ENCODE results near the gene ZNF318.
A peak's percentile ranks its signal among the peaks of the same experiment; 100 is the strongest.
"Not testable (repeated sequence)": the region's sequence is repeated elsewhere in the genome, so short reads cannot be mapped to it uniquely, and the experiment has no call there.

ZNF318 gene

GRCh38 chr6:43368259-43369160 lies 937 bp downstream of the ZNF318 start:
- DNase-seq (ENCODE audit: insufficient read length, low spot score): peak; percentile 61
- no peak for TF ChIP-seq POLR2A (IDR thresholded peaks at IDR 0.05; ENCODE audit: low read depth, low read length)
- FAIRE-seq: no peak

- TF ChIP-seq POLR2A (IDR thresholded peaks at IDR 0.05; ENCODE audit: low read depth, low read length): no peak
- no peak for FAIRE-seq
Measured at GRCh38 chr6:43367245-43367984, 2.0 kb downstream of the ZNF318 start.

GRCh38 chr6:43361269-43361668 lies 8.2 kb downstream of the ZNF318 start:
- no peak for FAIRE-seq
- TF ChIP-seq POLR2A (IDR thresholded peaks at IDR 0.05; ENCODE audit: low read depth, low read length): no peak
- DNase-seq (ENCODE audit: insufficient read length, low spot score): no peak

More at GRCh38 chr6:43367245-43367984, 2.0 kb downstream of the ZNF318 start:
- no peak for DNase-seq (ENCODE audit: insufficient read length, low spot score)

DNA sequence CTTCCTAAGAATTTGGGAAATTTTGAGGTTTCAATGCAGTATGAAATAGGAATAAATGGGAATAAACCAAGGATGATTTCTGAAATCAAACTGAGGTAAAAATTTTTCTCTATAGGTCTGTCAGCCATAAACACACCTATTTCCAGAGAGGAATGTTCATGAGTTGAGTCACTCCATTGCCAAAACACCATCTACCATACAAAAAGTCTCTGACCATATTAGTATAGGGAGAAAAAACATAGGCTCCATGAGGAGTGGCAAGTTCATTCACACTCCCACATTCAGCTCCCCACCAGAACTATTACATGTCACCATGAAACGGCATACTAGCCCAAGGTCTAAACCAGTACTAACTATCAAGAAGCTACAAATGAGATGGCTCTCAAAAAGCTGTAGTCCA lies 9.6 kb downstream of the ZNF318 start:
- FAIRE-seq: no peak
- DNase-seq (ENCODE audit: insufficient read length, low spot score): no peak
- TF ChIP-seq POLR2A (IDR thresholded peaks at IDR 0.05; ENCODE audit: low read depth, low read length): no peak

- DNase-seq (ENCODE audit: insufficient read length, low spot score) (no peak), FAIRE-seq (no peak)
- TF ChIP-seq POLR2A (IDR thresholded peaks at IDR 0.05; ENCODE audit: low read depth, low read length): no peak
Measured at GRCh38 chr6:43359381-43359780, 10.1 kb downstream of the ZNF318 start.

DNA sequence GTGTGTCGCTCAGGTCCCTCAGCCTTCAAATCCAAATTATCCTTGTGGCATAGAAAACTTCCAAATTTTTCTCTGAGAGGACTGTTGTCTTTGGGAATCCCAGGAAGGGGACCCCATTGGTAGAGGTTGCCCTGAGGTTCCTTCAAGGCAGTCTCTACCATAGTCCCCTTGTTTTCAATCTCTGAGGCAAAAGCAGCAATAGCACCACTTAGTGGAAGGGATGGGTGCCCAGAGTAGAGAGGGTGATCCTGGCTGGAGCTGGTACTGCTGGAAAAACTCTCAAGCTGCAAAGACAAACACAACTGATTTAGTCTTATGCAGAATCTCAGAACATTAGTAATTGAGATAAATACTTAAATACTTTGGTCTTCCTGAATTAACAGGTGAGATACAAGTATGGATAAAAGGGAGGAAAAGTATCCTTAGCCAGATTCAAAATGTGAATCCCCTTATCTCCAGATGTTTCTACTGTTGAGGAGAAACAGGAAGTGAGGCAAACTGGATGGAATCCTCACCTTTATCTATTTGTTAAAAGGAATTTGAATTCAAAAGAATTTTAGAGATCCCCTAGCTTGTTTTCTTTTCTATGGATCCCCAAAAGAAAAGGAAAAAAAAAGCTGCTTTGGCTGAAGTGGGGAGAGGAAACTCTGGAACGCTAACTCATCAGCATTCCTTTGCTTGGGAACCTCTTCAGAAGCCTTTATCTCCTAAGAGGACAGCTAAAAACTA lies 13.4 kb downstream of the ZNF318 start:
- DNase-seq (ENCODE audit: insufficient read length, low spot score) (no peak), FAIRE-seq (no peak)
- no peak for TF ChIP-seq POLR2A (IDR thresholded peaks at IDR 0.05; ENCODE audit: low read depth, low read length)

GRCh38 chr6:43351951-43352350 lies 17.5 kb downstream of the ZNF318 start:
- not testable (repeated sequence) for DNase-seq (ENCODE audit: insufficient read length, low spot score); FAIRE-seq

DNA sequence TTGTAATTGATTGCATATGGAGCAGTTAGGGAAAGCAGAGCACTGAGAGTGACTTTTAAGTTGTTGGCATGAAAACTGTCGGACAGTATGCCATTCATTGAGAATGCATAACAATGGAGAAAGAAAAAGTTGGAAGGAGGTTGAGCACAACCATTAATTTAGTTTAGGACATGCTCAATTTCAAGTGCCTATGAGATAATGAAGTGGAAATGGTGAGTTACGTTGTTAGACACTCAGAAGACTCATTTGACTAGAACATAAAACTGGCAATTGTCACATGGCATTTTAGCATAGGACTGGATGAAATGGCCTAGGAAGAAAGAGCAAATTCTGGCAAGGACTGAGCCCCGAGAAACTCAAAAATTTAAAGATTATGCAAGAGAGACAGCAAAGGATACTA lies 22.0 kb downstream of the ZNF318 start:
- DNase-seq (ENCODE audit: insufficient read length, low spot score): no peak
- peak; percentile 6 for FAIRE-seq
- TF ChIP-seq POLR2A (IDR thresholded peaks at IDR 0.05; ENCODE audit: low read depth, low read length): no peak

DNA sequence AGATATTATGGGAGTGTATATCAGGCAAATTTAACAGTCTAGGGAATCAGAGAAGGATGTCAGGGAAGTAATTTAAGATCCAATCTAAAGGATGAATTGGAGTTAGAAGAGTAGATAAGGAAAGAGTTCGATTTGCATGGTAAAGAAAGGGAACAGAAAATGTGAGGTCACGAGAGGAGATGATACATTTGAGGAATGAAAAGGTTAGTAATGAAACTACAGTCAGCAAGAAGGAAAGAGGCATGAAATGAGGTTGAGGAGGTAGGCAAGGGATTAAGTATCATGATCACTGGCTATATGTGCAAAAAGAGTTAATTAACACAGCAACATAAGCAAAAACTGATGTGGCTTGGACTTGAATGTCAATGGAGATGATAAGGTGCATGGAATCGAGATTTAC lies 22.4 kb downstream of the ZNF318 start:
- no peak for TF ChIP-seq POLR2A (IDR thresholded peaks at IDR 0.05; ENCODE audit: low read depth, low read length)
- DNase-seq (ENCODE audit: insufficient read length, low spot score) (no peak), FAIRE-seq (no peak)

GRCh38 chr6:43346243-43346642 lies 23.2 kb downstream of the ZNF318 start:
- DNase-seq (ENCODE audit: insufficient read length, low spot score); FAIRE-seq: not testable (repeated sequence)

DNA sequence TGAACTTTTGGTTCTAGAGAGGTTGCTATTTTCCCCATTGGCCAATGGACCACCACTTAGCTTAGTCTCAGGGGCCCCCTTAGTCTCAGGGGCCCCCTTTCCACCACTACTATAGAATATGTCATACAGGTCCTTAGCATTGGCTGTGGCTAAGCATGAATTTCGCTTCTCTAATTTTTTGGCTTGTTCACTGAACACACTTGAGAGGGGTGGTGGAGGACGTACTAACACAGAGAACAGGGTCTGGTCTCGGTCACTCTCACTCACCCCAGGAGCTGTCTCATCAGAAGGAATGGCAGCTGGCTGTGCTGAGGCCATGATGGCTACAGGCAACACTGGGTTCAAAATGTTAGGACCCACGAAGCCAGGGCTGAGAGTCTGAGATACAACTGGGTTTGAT lies 30.3 kb downstream of the ZNF318 start:
- no peak for TF ChIP-seq POLR2A (IDR thresholded peaks at IDR 0.05; ENCODE audit: low read depth, low read length)
- no peak for FAIRE-seq
- DNase-seq (ENCODE audit: insufficient read length, low spot score): no peak

- DNase-seq (ENCODE audit: insufficient read length, low spot score) (no peak), FAIRE-seq (no peak)
- no peak for TF ChIP-seq POLR2A (IDR thresholded peaks at IDR 0.05; ENCODE audit: low read depth, low read length)
Measured at GRCh38 chr6:43338243-43338642, 31.2 kb downstream of the ZNF318 start.

DNA sequence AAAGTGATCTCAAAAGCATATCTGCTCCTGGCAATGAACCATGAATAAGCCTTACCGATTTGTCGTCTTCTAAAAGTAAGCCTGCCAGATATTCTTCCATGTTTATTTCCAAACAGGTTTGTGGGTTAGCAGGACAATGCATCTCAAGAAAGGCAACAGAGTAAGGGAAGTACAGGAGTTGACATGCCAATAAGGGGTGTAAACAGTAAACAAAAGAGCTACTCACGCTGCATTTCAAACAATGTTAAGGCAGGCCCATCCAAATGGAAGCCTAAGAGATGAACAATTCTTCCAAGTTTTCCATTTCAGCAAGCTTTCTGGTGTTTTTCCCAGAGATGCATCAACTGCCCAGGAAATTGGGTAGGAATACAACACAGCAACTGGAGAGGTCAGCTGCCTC lies 33.1 kb downstream of the ZNF318 start:
- DNase-seq (ENCODE audit: insufficient read length, low spot score) (no peak), FAIRE-seq (no peak)
- no peak for TF ChIP-seq POLR2A (IDR thresholded peaks at IDR 0.05; ENCODE audit: low read depth, low read length)

DNA sequence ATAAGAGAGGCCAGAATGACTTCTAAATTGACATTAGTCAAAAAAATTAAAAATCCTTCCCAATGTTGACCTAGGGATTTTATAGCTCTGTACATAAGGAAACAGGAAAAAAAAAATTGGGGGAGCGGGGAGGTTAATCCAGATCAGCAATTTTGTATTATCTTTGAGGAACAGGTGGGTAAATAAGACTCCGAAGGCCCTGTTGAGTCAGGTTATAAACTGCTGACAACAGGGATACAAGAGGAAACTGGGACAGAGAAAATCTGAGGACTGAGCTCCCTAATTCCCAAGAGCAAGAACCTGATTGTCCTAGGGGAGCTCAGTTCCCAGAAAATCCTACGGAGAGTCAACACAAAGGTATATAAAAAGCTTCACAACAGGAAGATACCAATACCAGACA lies 34.0 kb downstream of the ZNF318 start:
- DNase-seq (ENCODE audit: insufficient read length, low spot score) (no peak), FAIRE-seq (no peak)
- TF ChIP-seq POLR2A (IDR thresholded peaks at IDR 0.05; ENCODE audit: low read depth, low read length): no peak
